H1 (cell line): ENCODE data around the gene PTGES. TPM values are rescaled to one million over a fixed set of nuclear protein-coding genes. Genes with fewer than 3 reads are reported as not detected.

Experiments
- CTCF ChIA-PET: fragments of 300-600 bp; sonication (Branson Sonifier 250); formaldehyde crosslinking; loops from one replicate; lab custom pipeline; 2021; ENCODE audit not compliant: partially characterized antibody; lab: Charles Lee
- POLR2A ChIA-PET: fragments of 300-600 bp; sonication (Branson Sonifier 250); formaldehyde crosslinking; loops from one replicate; lab custom pipeline; 2021; ENCODE audit warnings: inconsistent platforms; ENCODE audit not compliant: partially characterized antibody; lab: Charles Lee
- DNase-seq, 2 experiments: peaks; one replicate each; pipeline versions ENCODE4 v3.0.0 to v3.0.0-alpha.2; 2010 to 2022; ENCODE audit warnings: low spot score in 2 of 2, low read depth in 1 of 2, mixed read lengths in 1 of 2
- FAIRE-seq: peaks from 2 replicates; lab custom pipeline; 2011; peaks lifted over from hg19 to GRCh38; lab: Jason Lieb, UNC
- H2AFZ ChIP-seq: 2 replicates; pipeline ENCODE4 v1.8.1; 2012; ENCODE audit warnings: low read length, inconsistent platforms
- H2AK5ac ChIP-seq: 2 replicates; pipeline ENCODE4 v1.6.1; 2013; ENCODE audit warnings: low read depth, low read length
- H2BK120ac ChIP-seq: replicated peaks from 2 replicates; pipeline ENCODE3; 2013; ENCODE audit warnings: low read depth, low read length, inconsistent platforms
- H2BK12ac ChIP-seq: 2 replicates; pipeline ENCODE4 v1.6.1; 2013; ENCODE audit warnings: low read depth, low read length
- H2BK15ac ChIP-seq: 2 replicates; pipeline ENCODE4 v1.6.1; 2013; ENCODE audit warnings: low read length
- H2BK20ac ChIP-seq: 2 replicates; pipeline ENCODE4 v1.6.1; 2013; ENCODE audit warnings: low read length
- H2BK5ac ChIP-seq: 2 replicates; pipeline ENCODE4 v1.6.1; 2013; ENCODE audit warnings: low read depth, low read length
- H3K14ac ChIP-seq: 2 replicates; pipeline ENCODE4 v1.6.1; 2013; ENCODE audit warnings: inconsistent platforms; ENCODE audit not compliant: insufficient read length
- H3K18ac ChIP-seq: 2 replicates; pipeline ENCODE4 v1.6.1; 2013; ENCODE audit warnings: low read length; ENCODE audit errors: extremely low read depth
- H3K23ac ChIP-seq: 2 replicates; pipeline ENCODE4 v1.6.1; 2013; ENCODE audit warnings: inconsistent platforms; ENCODE audit not compliant: insufficient read length
- H3K23me2 ChIP-seq: 2 replicates; pipeline ENCODE4 v1.6.1; 2013; ENCODE audit warnings: low read depth, low read length
- H3K27ac ChIP-seq: 2 replicates; pipeline ENCODE4 v1.6.1; 2011; ENCODE audit warnings: low read depth, low read length, inconsistent platforms
- H3K27me3 ChIP-seq, 4 experiments: replicated peaks in 1 of 4; 1 replicate in 1 of 4; 2 replicates in 3 of 4; pipeline versions ENCODE4 v1.6.1 to v1.8.1; 2011 to 2013; ENCODE audit warnings: low read length in 3 of 4, mild to moderate bottlenecking in 3 of 4, inconsistent platforms in 2 of 4, mixed read lengths in 2 of 4, moderate library complexity in 1 of 4; ENCODE audit not compliant: control insufficient read depth in 3 of 4, insufficient read depth in 3 of 4; ENCODE audit errors: extremely low read depth in 1 of 4
- H3K36me3 ChIP-seq, 4 experiments: 2 replicates each; pipeline versions ENCODE4 v1.6.1 to v1.8.1; 2011 to 2013; ENCODE audit warnings: mild to moderate bottlenecking in 4 of 4, low read length in 3 of 4, moderate library complexity in 2 of 4, control low read depth in 1 of 4, inconsistent platforms in 1 of 4; ENCODE audit not compliant: insufficient read depth in 4 of 4, control insufficient read depth in 2 of 4
- H3K4ac ChIP-seq: replicated peaks from 2 replicates; pipeline ENCODE3; 2013; ENCODE audit warnings: low read length, low read depth, mixed read lengths, inconsistent platforms; ENCODE audit not compliant: insufficient read length
- H3K4me1 ChIP-seq, 4 experiments: replicated peaks in 1 of 4; 1 replicate in 1 of 4; 2 replicates in 3 of 4; pipeline versions ENCODE4 v1.6.1 to v1.8.1; 2011 to 2013; ENCODE audit warnings: low read length in 3 of 4, inconsistent platforms in 2 of 4, mixed read lengths in 1 of 4; ENCODE audit not compliant: insufficient read depth in 4 of 4, control insufficient read depth in 3 of 4
- H3K4me2 ChIP-seq, 2 experiments: 2 replicates each; pipeline versions ENCODE4 v1.6.1 to v1.8.1; 2011 to 2013; ENCODE audit warnings: low read depth in 2 of 2, low read length in 2 of 2, control low read depth in 1 of 2, inconsistent platforms in 1 of 2, mild to moderate bottlenecking in 1 of 2; ENCODE audit not compliant: insufficient read depth in 1 of 2
- H3K4me3 ChIP-seq, 4 experiments: fragments of 200-600, 300-600 bp in 1 of 4; sonication (generic), shearing (Covaris generic), sonication (Bioruptor Twin) in 1 of 4; 2 replicates each; pipeline versions ENCODE4 v1.5.1 to v1.8.1; 2011 to 2016; ENCODE audit warnings: low read length in 4 of 4, low read depth in 3 of 4, control low read depth in 2 of 4, inconsistent platforms in 2 of 4, mild to moderate bottlenecking in 2 of 4, mixed read lengths in 1 of 4, moderate library complexity in 1 of 4; ENCODE audit not compliant: insufficient read depth in 2 of 4; ENCODE audit errors: extremely low read depth in 1 of 4
- H3K56ac ChIP-seq: replicated peaks from 2 replicates; pipeline ENCODE3; 2013; ENCODE audit warnings: low read depth, mild to moderate bottlenecking, mixed read lengths, low read length, inconsistent platforms; ENCODE audit not compliant: insufficient read length
- H3K79me1 ChIP-seq: 2 replicates; pipeline ENCODE4 v1.6.1; 2013; ENCODE audit warnings: low read depth, low read length, control low read depth
- H3K79me2 ChIP-seq, 2 experiments: 2 replicates each; pipeline versions ENCODE4 v1.6.1 to v1.8.1; 2012 to 2013; ENCODE audit warnings: low read length in 2 of 2, mild to moderate bottlenecking in 2 of 2, inconsistent platforms in 1 of 2; ENCODE audit not compliant: insufficient read depth in 2 of 2, control insufficient read depth in 1 of 2
- H3K9ac ChIP-seq, 4 experiments: replicated peaks in 1 of 4; 1 replicate in 1 of 4; 2 replicates in 3 of 4; pipeline versions ENCODE4 v1.6.1 to v1.8.1; 2011 to 2013; ENCODE audit warnings: low read depth in 3 of 4, low read length in 3 of 4, control low read depth in 2 of 4, mild to moderate bottlenecking in 2 of 4, moderate library complexity in 2 of 4, inconsistent platforms in 1 of 4; ENCODE audit errors: extremely low read depth in 1 of 4
- H3K9me3 ChIP-seq, 2 experiments: 2 replicates each; pipeline versions ENCODE4 v1.6.1 to v1.8.1; 2012 to 2013; ENCODE audit warnings: mild to moderate bottlenecking in 2 of 2, moderate library complexity in 2 of 2, control low read depth in 1 of 2, inconsistent platforms in 1 of 2, low read depth in 1 of 2, low read length in 1 of 2, mixed read lengths in 1 of 2; ENCODE audit not compliant: insufficient read depth in 2 of 2
- H4K20me1 ChIP-seq, 2 experiments: replicated peaks in 1 of 2; 2 replicates each; pipeline versions ENCODE3 to v1.8.1; 2011 to 2013; ENCODE audit warnings: inconsistent platforms in 2 of 2, low read length in 2 of 2, mild to moderate bottlenecking in 1 of 2; ENCODE audit not compliant: insufficient read depth in 2 of 2, control insufficient read depth in 1 of 2
- H4K5ac ChIP-seq: 2 replicates; pipeline ENCODE4 v1.6.1; 2013; ENCODE audit warnings: low read length, low read depth, mixed read lengths, inconsistent platforms; ENCODE audit not compliant: insufficient read length
- H4K8ac ChIP-seq: 2 replicates; pipeline ENCODE4 v1.8.0; 2013; ENCODE audit warnings: mild to moderate bottlenecking, moderate library complexity, low read length, inconsistent platforms; ENCODE audit not compliant: insufficient read depth; ENCODE audit errors: extremely low read depth
- H4K91ac ChIP-seq: replicated peaks from 2 replicates; pipeline ENCODE3; 2013; ENCODE audit warnings: low read length, mixed read lengths, inconsistent platforms; ENCODE audit not compliant: insufficient read length
- CHD2 ChIP-seq: IDR thresholded peaks from 2 replicates; pipeline ENCODE4 v1.6.1; 2012; ENCODE audit warnings: low read length, improper control_type of control experiment
- CTCF ChIP-seq, 3 experiments: IDR thresholded peaks; 1 replicate in 2 of 3; 2 replicates in 1 of 3; pipeline versions ENCODE4 v1.5.1 to v1.6.1; 2011; ENCODE audit warnings: low read length in 3 of 3, mild to moderate bottlenecking in 3 of 3, inconsistent platforms in 2 of 3, low read depth in 1 of 3, moderate library complexity in 1 of 3; ENCODE audit not compliant: insufficient read depth in 1 of 3; ENCODE audit errors: control extremely low read depth in 1 of 3
- FOSL1 ChIP-seq: IDR thresholded peaks from 2 replicates; pipeline ENCODE4 v1.6.1; 2011; ENCODE audit warnings: mild to moderate bottlenecking, low read depth, low read length, moderate library complexity; ENCODE audit not compliant: insufficient read depth
- POU5F1 ChIP-seq: IDR thresholded peaks from 2 replicates; pipeline ENCODE4 v1.6.1; 2011; ENCODE audit warnings: low read depth, mild to moderate bottlenecking, low read length, moderate library complexity
- RNF2 ChIP-seq: fragments of 200-900, 300-1000 bp; sonication (generic); IDR thresholded peaks from 2 replicates; pipeline ENCODE4 v1.7.1; 2016; ENCODE audit warnings: borderline replicate concordance, low read depth, mild to moderate bottlenecking, antibody characterized with exemption, low read length; ENCODE audit not compliant: poor library complexity, severe bottlenecking; ENCODE audit errors: missing control alignments
- TCF12 ChIP-seq: IDR thresholded peaks from 2 replicates; pipeline ENCODE4 v1.6.1; 2011; ENCODE audit warnings: low read depth, mild to moderate bottlenecking, low read length
- YY1 ChIP-seq: IDR thresholded peaks from 2 replicates; pipeline ENCODE4 v1.6.1; 2011; ENCODE audit warnings: low read depth, mild to moderate bottlenecking, low read length
- WGBS, 2 experiments: shearing (Covaris generic) in 1 of 2; methylation state at CpG; one replicate each; pipeline versions ENCODE4 v1.1.6 to v1.1.7; 2013 to 2015; ENCODE audit warnings: low lambda C conversion rate in 2 of 2, mixed read lengths in 2 of 2, inconsistent platforms in 1 of 2, low coverage in 1 of 2, missing lambda C conversion rate in 1 of 2; ENCODE audit not compliant: insufficient replicate concordance in 2 of 2, insufficient coverage in 1 of 2, insufficient read length in 1 of 2; ENCODE audit errors: extremely low coverage in 1 of 2, missing lambda C conversion rate in 1 of 2; 5-methylcytosine and 5-hydroxymethylcytosine counted together
- polyA plus RNA-seq, 7 experiments: library from polyadenylated mRNA; depleted of rRNA in 3 of 7; stranded (reverse) in 5 of 7; unstranded in 2 of 7; fragments of >200 nt in 5 of 7; fragments of 200-250 nt in 2 of 7; gene quantifications; 1 replicate in 5 of 7; 2 replicates in 1 of 7; 4 replicates in 1 of 7; pipeline versions ENCODE4 v1.2.1 to v1.2.3, GENCODE V29; 2011 to 2013; ENCODE audit warnings: missing spikeins in 2 of 7, mixed read lengths in 2 of 7
- total RNA-seq: library from RNA; stranded (reverse); fragmentation: NEBNext Ultra II Directional; extraction: Animal tissue kit (Norgen Biotek cat#: 25700); gene quantifications from 2 replicates; pipeline ENCODE4 v1.2.1, GENCODE V29; 2021

The PTGES gene
- total and polyA plus RNA-seq, 2 of the 8 experiments (the other 6 are each of a cell fraction or from before 2014, with no cell fraction given), result 3.2 to 5.1 TPM

- H4K91ac ChIP-seq, result no peak overlapping the region
- no peaks in the 10 kb centered on the region for H3K79me2 ChIP-seq
- no peak for DNase-seq
- no peak overlapping the region for H3K23ac ChIP-seq
- H3K27ac ChIP-seq, result no peak overlapping the region
- 54% methylated on average over 5 of the region's 6 CpGs; no CpG with 5 or more reads in 1 of the 2 experiments for WGBS, 2 experiments
- H3K4me1 ChIP-seq, result no peaks in the 10 kb centered on the region; a peak in 1 of 7 replicates
- no peak overlapping the region for H2BK15ac ChIP-seq
- no peak overlapping the region for H2AFZ ChIP-seq
- no peaks in the 10 kb centered on the region for H3K79me1 ChIP-seq
- no peak overlapping the region for H4K5ac ChIP-seq
- no peaks in the 10 kb centered on the region for H3K27me3 ChIP-seq
- CTCF ChIA-PET, result interaction anchor here (1.2 to 1.3 kb wide), 2 partner anchors 51 to 52 kb away, joined by 5 to 6 read pairs; no protein-coding TSS in a partner anchor
- FAIRE-seq, result no peak
- H4K8ac ChIP-seq, result no peak overlapping the region
- no peak overlapping the region for H3K9ac ChIP-seq
- H2BK5ac ChIP-seq, result no peak overlapping the region
- POLR2A ChIA-PET, result interaction anchor here (0.7 kb wide), 1 partner anchor 92 kb away, joined by 3 read pairs; no protein-coding TSS in a partner anchor
- no peak overlapping the region for H3K14ac ChIP-seq
- H3K4me2 ChIP-seq, result no peak overlapping the region
- H3K9me3 ChIP-seq, result no peaks in the 10 kb centered on the region
- no peak overlapping the region for H3K4ac ChIP-seq
- H3K56ac ChIP-seq, result no peak overlapping the region
- no peak overlapping the region for H2BK120ac ChIP-seq
- no peak overlapping the region for H2BK12ac ChIP-seq
- H3K18ac ChIP-seq, result no peak overlapping the region
- no peaks in the 10 kb centered on the region for H4K20me1 ChIP-seq
- H3K36me3 ChIP-seq, result no peaks in the 10 kb centered on the region
- no peaks in the 10 kb centered on the region; the same call in none of the 2 replicates for H3K23me2 ChIP-seq
- H2BK20ac ChIP-seq, result no peak overlapping the region
- H2AK5ac ChIP-seq, result no peak overlapping the region
- no peak overlapping the region for H3K4me3 ChIP-seq
- TF ChIP-seq RNF2 (no peak), FOSL1 (no peak), POU5F1 (no peak), CTCF (IDR thresholded peaks at IDR 0.05; ENCODE audit: control extremely low read depth in 1 of 3, insufficient read depth in 1 of 3, low read depth in 1 of 3, low read length in 3 of 3) (no peak), YY1 (no peak), TCF12 (no peak), CHD2 (no peak)
Observed at GRCh38 chr9:129731477-129732085, 21.3 kb downstream of the PTGES start.
